C4-2B (cell line): ENCODE data around the gene CDKN1C.

Experiments
- ZFX ChIP-seq: fragments of 450-650 bp; IDR thresholded peaks from 2 replicates; pipeline ENCODE4 v1.6.1; 2017
- TF ChIP-seq, protein P1 (sequence below): fragments of 450-650 bp; conservative IDR thresholded peaks from 2 replicates; pipeline ENCODE4 v1.5.1; 2017; ENCODE audit warnings: mild to moderate bottlenecking

DNA sequence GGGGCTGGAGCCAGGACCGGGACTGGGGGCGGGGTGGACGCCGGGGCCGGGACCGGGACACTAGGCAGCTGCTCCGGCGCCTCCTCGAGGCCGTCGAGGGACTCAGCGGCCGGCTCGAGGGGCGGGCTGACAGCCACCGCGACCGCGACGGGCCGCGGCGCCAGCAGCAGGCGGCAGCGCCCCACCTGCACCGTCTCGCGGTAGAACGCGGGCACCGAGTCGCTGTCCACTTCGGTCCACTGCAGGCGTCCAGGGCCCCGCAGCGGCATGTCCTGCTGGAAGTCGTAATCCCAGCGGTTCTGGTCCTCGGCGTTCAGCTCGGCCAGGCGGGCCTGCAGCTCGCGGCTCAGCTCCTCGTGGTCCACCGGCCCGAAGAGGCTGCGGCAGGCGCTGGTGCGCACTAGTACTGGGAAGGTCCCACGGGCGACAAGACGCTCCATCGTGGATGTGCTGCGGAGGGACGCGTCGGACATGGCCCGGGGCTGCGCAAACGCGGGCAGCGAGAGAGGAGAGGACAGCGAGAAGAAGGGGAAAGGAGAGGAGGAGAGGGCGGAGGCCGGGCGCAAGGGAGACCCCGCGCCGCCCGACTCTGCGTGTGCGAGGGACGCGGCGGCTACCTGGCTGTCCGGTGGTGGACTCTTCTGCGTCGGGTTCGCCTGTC, 428 bp downstream of the CDKN1C start:
- TF ChIP-seq, protein P1, sequence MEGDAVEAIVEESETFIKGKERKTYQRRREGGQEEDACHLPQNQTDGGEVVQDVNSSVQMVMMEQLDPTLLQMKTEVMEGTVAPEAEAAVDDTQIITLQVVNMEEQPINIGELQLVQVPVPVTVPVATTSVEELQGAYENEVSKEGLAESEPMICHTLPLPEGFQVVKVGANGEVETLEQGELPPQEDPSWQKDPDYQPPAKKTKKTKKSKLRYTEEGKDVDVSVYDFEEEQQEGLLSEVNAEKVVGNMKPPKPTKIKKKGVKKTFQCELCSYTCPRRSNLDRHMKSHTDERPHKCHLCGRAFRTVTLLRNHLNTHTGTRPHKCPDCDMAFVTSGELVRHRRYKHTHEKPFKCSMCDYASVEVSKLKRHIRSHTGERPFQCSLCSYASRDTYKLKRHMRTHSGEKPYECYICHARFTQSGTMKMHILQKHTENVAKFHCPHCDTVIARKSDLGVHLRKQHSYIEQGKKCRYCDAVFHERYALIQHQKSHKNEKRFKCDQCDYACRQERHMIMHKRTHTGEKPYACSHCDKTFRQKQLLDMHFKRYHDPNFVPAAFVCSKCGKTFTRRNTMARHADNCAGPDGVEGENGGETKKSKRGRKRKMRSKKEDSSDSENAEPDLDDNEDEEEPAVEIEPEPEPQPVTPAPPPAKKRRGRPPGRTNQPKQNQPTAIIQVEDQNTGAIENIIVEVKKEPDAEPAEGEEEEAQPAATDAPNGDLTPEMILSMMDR = peak; percentile 64
- 0 out of 2 replicates have a peak, but pooled peaks have one; percentile 9 for TF ChIP-seq ZFX
